Neural crest cell (in vitro differentiated cells): ENCODE data around the gene CFAP97D2. TPM values are rescaled to one million over a fixed set of nuclear protein-coding genes. Genes with fewer than 3 reads are reported as not detected.
A peak's percentile ranks its signal among the peaks of the same experiment; 100 is the strongest.

Experiments
- DNase-seq: peaks from one replicate; pipeline ENCODE4 v3.0.0; 2021; ENCODE audit warnings: low read depth, mixed read lengths, low spot score
- H3K27ac Mint-ChIP-seq: one replicate; pipeline ENCODE4 v1.8.0; 2021; ENCODE audit warnings: mild to moderate bottlenecking, mixed read lengths; ENCODE audit not compliant: unreplicated experiment
- H3K27me3 Mint-ChIP-seq: 2 replicates; pipeline ENCODE4 v1.8.0; 2021; ENCODE audit warnings: low read depth, mild to moderate bottlenecking, mixed read lengths
- H3K36me3 Mint-ChIP-seq: 2 replicates; pipeline ENCODE4 v1.8.0; 2021; ENCODE audit warnings: low read depth, mild to moderate bottlenecking, mixed read lengths
- H3K4me1 Mint-ChIP-seq: 2 replicates; pipeline ENCODE4 v1.8.0; 2021; ENCODE audit warnings: mixed read lengths
- H3K4me3 Mint-ChIP-seq: one replicate; pipeline ENCODE4 v1.8.0; 2021; ENCODE audit warnings: mild to moderate bottlenecking, mixed read lengths
- H3K9me3 Mint-ChIP-seq: 2 replicates; pipeline ENCODE4 v1.8.0; 2021; ENCODE audit warnings: mixed read lengths
- CTCF ChIP-seq: fragments of 200-600 bp; sonication (generic); conservative IDR thresholded peaks from 2 replicates; pipeline ENCODE4 v1.5.0; 2021; ENCODE audit warnings: antibody characterized with exemption, mild to moderate bottlenecking
- total RNA-seq: library from RNA; stranded (reverse); gene quantifications from 2 replicates; pipeline ENCODE4 v1.2.1, GENCODE V29; 2021

The CFAP97D2 gene
- total RNA-seq, 1 donor from 2014 or later, result not detected

- Mint-ChIP-seq H3K27ac (no peak overlapping the region), H3K4me3 (no peak overlapping the region), H3K9me3 (no peaks in the 10 kb centered on the region), H3K4me1 (peaks cover 29% of the 10 kb centered on the region), H3K36me3 (no peaks in the 10 kb centered on the region), H3K27me3 (peaks cover 33% of the 10 kb centered on the region)
- TF ChIP-seq CTCF, result no peak
- DNase-seq, result no peak
Observed at GRCh38 chr13:114226088-114226487, 47.0 kb downstream of the CFAP97D2 start.

GRCh38 chr13:114226699-114227323, 47.8 kb downstream of the CFAP97D2 start:
- DNase-seq, result peak; percentile 93
- peaks cover 35% of the 10 kb centered on the region for H3K27me3 Mint-ChIP-seq
- no peak overlapping the region for H3K27ac Mint-ChIP-seq
- peaks cover 29% of the 10 kb centered on the region for H3K4me1 Mint-ChIP-seq
- no peaks in the 10 kb centered on the region for H3K36me3 Mint-ChIP-seq
- peak overlapping the region; percentile 29 for H3K4me3 Mint-ChIP-seq
- H3K9me3 Mint-ChIP-seq, result no peaks in the 10 kb centered on the region
- peak; percentile 88 for TF ChIP-seq CTCF

GRCh38 chr13:114227528-114227927, 48.5 kb downstream of the CFAP97D2 start:
- no peaks in the 10 kb centered on the region for H3K36me3 Mint-ChIP-seq
- H3K4me1 Mint-ChIP-seq, result peaks cover 22% of the 10 kb centered on the region
- DNase-seq, result no peak
- no peak for TF ChIP-seq CTCF
- no peak overlapping the region for H3K27ac Mint-ChIP-seq
- no peaks in the 10 kb centered on the region for H3K9me3 Mint-ChIP-seq
- peaks cover 41% of the 10 kb centered on the region for H3K27me3 Mint-ChIP-seq
- no peak overlapping the region for H3K4me3 Mint-ChIP-seq

- Mint-ChIP-seq H3K27me3 (peaks cover 44% of the 10 kb centered on the region), H3K4me1 (peaks cover 18% of the 10 kb centered on the region), H3K9me3 (no peaks in the 10 kb centered on the region), H3K27ac (no peak overlapping the region), H3K4me3 (no peak overlapping the region), H3K36me3 (no peaks in the 10 kb centered on the region)
- DNase-seq, result no peak
- no peak for TF ChIP-seq CTCF
Observed at GRCh38 chr13:114228176-114228575, 49.1 kb downstream of the CFAP97D2 start.

GRCh38 chr13:114229506-114229905, 50.4 kb downstream of the CFAP97D2 start:
- no peak overlapping the region for H3K4me3 Mint-ChIP-seq
- H3K27ac Mint-ChIP-seq, result no peak overlapping the region
- TF ChIP-seq CTCF, result no peak
- peaks cover 20% of the 10 kb centered on the region for H3K4me1 Mint-ChIP-seq
- H3K27me3 Mint-ChIP-seq, result peaks cover 44% of the 10 kb centered on the region
- H3K9me3 Mint-ChIP-seq, result peaks cover 3% of the 10 kb centered on the region
- DNase-seq, result no peak
- H3K36me3 Mint-ChIP-seq, result peaks cover 3% of the 10 kb centered on the region
